NT2/D1 (cell line): ENCODE data around the gene AOX1.

Experiments
- SUZ12 ChIP-seq: IDR thresholded peaks from 2 replicates; pipeline ENCODE4 v1.6.1; 2011; ENCODE audit not compliant: insufficient read length, insufficient read depth; ENCODE audit errors: extremely low read depth
- YY1 ChIP-seq: IDR thresholded peaks from 2 replicates; pipeline ENCODE4 v1.6.1; 2011; ENCODE audit not compliant: insufficient read length, insufficient read depth
- ZNF274 ChIP-seq: IDR thresholded peaks from 2 replicates; pipeline ENCODE4 v1.6.1; 2011; ENCODE audit warnings: mild to moderate bottlenecking, low read depth, low read length

GRCh38 chr2:200637901-200638300, 52.1 kb downstream of the AOX1 start:
- no peak for TF ChIP-seq ZNF274
- TF ChIP-seq YY1: no peak
- no peak for TF ChIP-seq SUZ12
